ENCODE data around the gene GPR89B. TPM values are rescaled to one million over a fixed set of nuclear protein-coding genes. Genes with fewer than 3 reads are reported as not detected.
"Not testable (repeated sequence)": the region's sequence is repeated elsewhere in the genome, so short reads cannot be mapped to it uniquely, and the experiment has no call there.

GPR89B gene
- total RNA-seq: 9.8 and 11.7 TPM in 2 replicates
- 12.1 and 20.0 TPM in 2 replicates for polyA plus RNA-seq
- 6.8 and 7.8 TPM in 2 replicates for polyA plus RNA-seq (2011; cell fraction: cytosol; rRNA removed)
- 34.5 and 37.9 TPM in 2 replicates for polyA plus RNA-seq (2011; cell fraction: nucleus; rRNA removed)
- 8.1 and 10.3 TPM in 2 replicates for polyA plus RNA-seq (2012)
- 48.9 and 58.6 TPM in 2 replicates for polyA minus RNA-seq
- polyA minus RNA-seq (2011; cell fraction: cytosol; rRNA and poly(A)+ RNA removed): 12.3 TPM
- polyA minus RNA-seq (2011; cell fraction: nucleus; rRNA and poly(A)+ RNA removed): 39.0 and 77.6 TPM in 2 replicates
- Bru-seq, nascent RNA: percentile 62 among the genes with signal in this experiment
- BruChase-seq, experiment 1, labeled RNA remaining after a 6-hour chase: percentile 54 among the genes with signal in this experiment
- BruChase-seq, experiment 2, labeled RNA remaining after a 2-hour chase: percentile 64 among the genes with signal in this experiment
- long read RNA-seq, transcript GPR89B-201 (14 exons, 1,934 nt): major isoform, 12 of 22 reads
- long read RNA-seq, partial matches to known transcripts: 2 of 22 reads
- long read RNA-seq, other reads (novel, unspliced or antisense): 7 of 22 reads

DNA sequence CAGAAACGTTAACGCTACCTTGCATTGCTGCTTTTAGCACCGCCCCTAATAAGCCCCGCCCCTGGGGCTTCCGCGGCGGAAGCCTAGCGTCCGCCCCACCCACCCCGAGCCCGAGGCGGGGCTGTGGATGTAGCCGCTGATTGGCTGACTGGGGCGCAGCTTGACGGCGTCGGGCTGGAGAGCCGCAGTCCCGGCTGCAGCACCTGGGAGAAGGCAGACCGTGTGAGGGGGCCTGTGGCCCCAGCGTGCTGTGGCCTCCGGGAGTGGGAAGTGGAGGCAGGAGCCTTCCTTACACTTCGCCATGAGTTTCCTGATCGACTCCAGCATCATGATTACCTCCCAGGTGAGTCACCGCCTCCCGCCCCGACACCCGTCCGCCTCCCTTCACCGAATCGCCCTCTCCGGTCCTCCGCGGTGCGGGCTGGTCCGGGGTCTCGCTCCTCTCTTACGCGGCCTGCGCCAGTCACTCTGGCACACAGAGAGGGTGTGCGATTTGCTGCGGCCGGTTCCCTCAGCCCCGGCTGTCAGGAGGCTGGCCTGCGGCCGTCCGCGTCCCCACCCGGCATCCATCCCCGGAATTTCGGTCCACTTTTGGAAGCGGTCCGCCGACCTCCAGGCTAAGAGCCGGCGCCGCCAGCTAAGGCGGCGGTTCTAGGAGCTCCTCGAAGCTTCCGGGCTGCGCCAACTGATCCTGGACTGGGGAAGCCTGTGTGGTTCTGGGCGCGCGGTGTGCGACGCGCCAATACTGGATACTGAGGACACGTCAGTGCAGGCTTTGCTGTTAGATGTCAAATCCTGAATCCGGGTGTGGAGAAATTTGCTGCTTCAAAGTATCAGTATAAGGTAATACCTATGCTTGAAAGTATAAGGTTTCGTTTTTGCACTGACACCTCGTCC is at the start of gene GPR89B:
Gene GPR89B, plus strand, starts transcription at position 185 of the 897 bp plus-strand sequence. Its CDS starts 117 bp downstream, at position 302.
- TF ChIP-seq POLR2AphosphoS5 (IDR thresholded peaks at IDR 0.05; ENCODE audit: insufficient read depth, low read depth, low read length) (peak; percentile 74), POLR2A (IDR thresholded peaks at IDR 0.05; ENCODE audit: low read depth, low read length) (peak; percentile 86)
- Histone ChIP-seq H3K4me3 (replicated peaks in 1 of 3; ENCODE audit: insufficient read depth in 1 of 3, low read depth in 1 of 3, low read length in 3 of 3) (peak within 1 kb of the TSS; percentile 68 to 94 (median 68)), H2AFZ (ENCODE audit: low read depth, low read length) (peak within 1 kb of the TSS; percentile 95), H3K4me2 (ENCODE audit: insufficient read depth, low read length) (peak within 1 kb of the TSS; percentile 47), H3K27ac (ENCODE audit: insufficient read depth, low read depth, low read length) (peak within 1 kb of the TSS; percentile 57)
- CTCF ChIA-PET; BruUV-seq (replicated peaks); H3K27me3 ChIP-seq (ENCODE audit: control insufficient read depth in 2 of 2, insufficient read depth in 2 of 2, low read length in 2 of 2); H3K79me2 ChIP-seq (ENCODE audit: control insufficient read depth, insufficient read depth, low read length); dilution Hi-C loops (cut with MboI; ENCODE audit: extremely low pct_ligation_motif_present, low sequenced_read_pairs); POLR2A ChIA-PET; H3K9me3 ChIP-seq (replicated peaks; ENCODE audit: control insufficient read depth, insufficient read depth, low read length); H3K4me1 ChIP-seq (ENCODE audit: control insufficient read depth, extremely low read depth, insufficient read depth, low read length); intact Hi-C loops (cut with micrococcal nuclease); H4K20me1 ChIP-seq (replicated peaks; ENCODE audit: control insufficient read depth, extremely low read depth, insufficient read depth, low read length); H3K9me1 ChIP-seq (replicated peaks; ENCODE audit: control insufficient read depth, extremely low read depth, insufficient read depth, low read length); H3K9ac ChIP-seq (replicated peaks; ENCODE audit: extremely low read depth, insufficient read depth, low read length); H3K36me3 ChIP-seq (ENCODE audit: control insufficient read depth in 2 of 2, extremely low read depth in 1 of 2, insufficient read depth in 2 of 2, low read length in 2 of 2): not testable (repeated sequence)
- peak; percentile 93 for FAIRE-seq
- DNase-seq (ENCODE audit: low read depth, low spot score): peak; percentile 87

DNA sequence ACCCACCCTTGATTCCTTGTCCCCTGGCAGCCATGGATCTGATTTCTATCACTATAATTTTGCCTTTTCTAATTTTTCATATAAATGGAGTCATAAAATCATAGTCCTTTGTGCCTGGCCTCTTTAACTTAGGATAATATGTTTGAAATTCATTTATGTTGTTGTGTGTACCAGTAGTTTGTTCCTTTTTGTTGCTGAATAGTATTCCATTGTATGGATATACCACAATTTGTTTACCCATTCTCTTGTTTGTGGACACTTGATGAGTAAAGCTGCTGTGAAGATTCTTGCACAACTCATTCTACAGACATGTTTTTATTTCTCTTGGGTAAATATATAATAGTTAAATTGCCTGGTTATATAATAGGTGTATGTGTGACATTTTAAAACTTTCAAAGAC is 48.3 kb upstream of the GPR89B start:
- BruUV-seq (replicated peaks): no TSS peak
- no peak overlapping the region for H3K27ac ChIP-seq (ENCODE audit: insufficient read depth, low read depth, low read length)
- peaks cover 29% of the 10 kb centered on the region for H3K4me1 ChIP-seq (ENCODE audit: control insufficient read depth, extremely low read depth, insufficient read depth, low read length)
- DNase-seq (ENCODE audit: low read depth, low spot score) (no peak), FAIRE-seq (no peak)
- no peaks in the 10 kb centered on the region for H4K20me1 ChIP-seq (replicated peaks; ENCODE audit: control insufficient read depth, extremely low read depth, insufficient read depth, low read length)
- H3K4me3 ChIP-seq (replicated peaks in 1 of 3; ENCODE audit: insufficient read depth in 1 of 3, low read depth in 1 of 3, low read length in 3 of 3): no peak overlapping the region
- CTCF ChIA-PET: no interaction called here
- no peaks in the 10 kb centered on the region for H3K9me3 ChIP-seq (replicated peaks; ENCODE audit: control insufficient read depth, insufficient read depth, low read length)
- H3K36me3 ChIP-seq (ENCODE audit: control insufficient read depth in 2 of 2, extremely low read depth in 1 of 2, insufficient read depth in 2 of 2, low read length in 2 of 2): no peaks in the 10 kb centered on the region
- H2AFZ ChIP-seq (ENCODE audit: low read depth, low read length): no peak overlapping the region
- no peaks in the 10 kb centered on the region for H3K9me1 ChIP-seq (replicated peaks; ENCODE audit: control insufficient read depth, extremely low read depth, insufficient read depth, low read length)
- no peaks in the 10 kb centered on the region for H3K79me2 ChIP-seq (ENCODE audit: control insufficient read depth, insufficient read depth, low read length)
- intact Hi-C loops (cut with micrococcal nuclease): loop anchor here (2.0 kb wide), 1 partner anchor 57 kb away; no protein-coding TSS in a partner anchor
- dilution Hi-C loops (cut with MboI; ENCODE audit: extremely low pct_ligation_motif_present, low sequenced_read_pairs): no loop called here
- TF ChIP-seq, protein P1, sequence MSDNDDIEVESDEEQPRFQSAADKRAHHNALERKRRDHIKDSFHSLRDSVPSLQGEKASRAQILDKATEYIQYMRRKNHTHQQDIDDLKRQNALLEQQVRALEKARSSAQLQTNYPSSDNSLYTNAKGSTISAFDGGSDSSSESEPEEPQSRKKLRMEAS (IDR thresholded peaks at IDR 0.05; ENCODE audit: insufficient read depth, insufficient read length): no peak
- TF ChIP-seq, protein P2, sequence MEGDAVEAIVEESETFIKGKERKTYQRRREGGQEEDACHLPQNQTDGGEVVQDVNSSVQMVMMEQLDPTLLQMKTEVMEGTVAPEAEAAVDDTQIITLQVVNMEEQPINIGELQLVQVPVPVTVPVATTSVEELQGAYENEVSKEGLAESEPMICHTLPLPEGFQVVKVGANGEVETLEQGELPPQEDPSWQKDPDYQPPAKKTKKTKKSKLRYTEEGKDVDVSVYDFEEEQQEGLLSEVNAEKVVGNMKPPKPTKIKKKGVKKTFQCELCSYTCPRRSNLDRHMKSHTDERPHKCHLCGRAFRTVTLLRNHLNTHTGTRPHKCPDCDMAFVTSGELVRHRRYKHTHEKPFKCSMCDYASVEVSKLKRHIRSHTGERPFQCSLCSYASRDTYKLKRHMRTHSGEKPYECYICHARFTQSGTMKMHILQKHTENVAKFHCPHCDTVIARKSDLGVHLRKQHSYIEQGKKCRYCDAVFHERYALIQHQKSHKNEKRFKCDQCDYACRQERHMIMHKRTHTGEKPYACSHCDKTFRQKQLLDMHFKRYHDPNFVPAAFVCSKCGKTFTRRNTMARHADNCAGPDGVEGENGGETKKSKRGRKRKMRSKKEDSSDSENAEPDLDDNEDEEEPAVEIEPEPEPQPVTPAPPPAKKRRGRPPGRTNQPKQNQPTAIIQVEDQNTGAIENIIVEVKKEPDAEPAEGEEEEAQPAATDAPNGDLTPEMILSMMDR (IDR thresholded peaks at IDR 0.05; ENCODE audit: extremely low read depth in 1 of 2, insufficient read depth in 1 of 2, low read depth in 1 of 2, low read length in 2 of 2): no peak
- TF ChIP-seq JUN (IDR thresholded peaks at IDR 0.05; ENCODE audit: borderline replicate concordance, insufficient read depth, insufficient read length, low read depth): no peak
- TF ChIP-seq GATA2 (IDR thresholded peaks at IDR 0.05; ENCODE audit: insufficient read depth, insufficient read length, low read depth, low read length): no peak
- no peak for TF ChIP-seq FOS (IDR thresholded peaks at IDR 0.05; ENCODE audit: borderline replicate concordance, insufficient read depth, low read length)
- TF ChIP-seq MYC (IDR thresholded peaks at IDR 0.05; ENCODE audit: low read depth, low read length): no peak
- no peak for TF ChIP-seq POLR2AphosphoS5 (IDR thresholded peaks at IDR 0.05; ENCODE audit: insufficient read depth, low read depth, low read length)
- TF ChIP-seq POLR2A (IDR thresholded peaks at IDR 0.05; ENCODE audit: low read depth, low read length): no peak
- no peak for TF ChIP-seq EZH2 (IDR thresholded peaks at IDR 0.05; ENCODE audit: borderline replicate concordance, low read depth, low read length, severe bottlenecking)
- H3K27me3 ChIP-seq (ENCODE audit: control insufficient read depth in 2 of 2, insufficient read depth in 2 of 2, low read length in 2 of 2): no peaks in the 10 kb centered on the region
- POLR2A ChIA-PET: no interaction called here
- no peak overlapping the region for H3K9ac ChIP-seq (replicated peaks; ENCODE audit: extremely low read depth, insufficient read depth, low read length)
- H3K4me2 ChIP-seq (ENCODE audit: insufficient read depth, low read length): no peak overlapping the region

All from endothelial cell of umbilical vein (primary cell).